Measurements from ENCODE around the gene FAM89A.

Gene FAM89A

DNA sequence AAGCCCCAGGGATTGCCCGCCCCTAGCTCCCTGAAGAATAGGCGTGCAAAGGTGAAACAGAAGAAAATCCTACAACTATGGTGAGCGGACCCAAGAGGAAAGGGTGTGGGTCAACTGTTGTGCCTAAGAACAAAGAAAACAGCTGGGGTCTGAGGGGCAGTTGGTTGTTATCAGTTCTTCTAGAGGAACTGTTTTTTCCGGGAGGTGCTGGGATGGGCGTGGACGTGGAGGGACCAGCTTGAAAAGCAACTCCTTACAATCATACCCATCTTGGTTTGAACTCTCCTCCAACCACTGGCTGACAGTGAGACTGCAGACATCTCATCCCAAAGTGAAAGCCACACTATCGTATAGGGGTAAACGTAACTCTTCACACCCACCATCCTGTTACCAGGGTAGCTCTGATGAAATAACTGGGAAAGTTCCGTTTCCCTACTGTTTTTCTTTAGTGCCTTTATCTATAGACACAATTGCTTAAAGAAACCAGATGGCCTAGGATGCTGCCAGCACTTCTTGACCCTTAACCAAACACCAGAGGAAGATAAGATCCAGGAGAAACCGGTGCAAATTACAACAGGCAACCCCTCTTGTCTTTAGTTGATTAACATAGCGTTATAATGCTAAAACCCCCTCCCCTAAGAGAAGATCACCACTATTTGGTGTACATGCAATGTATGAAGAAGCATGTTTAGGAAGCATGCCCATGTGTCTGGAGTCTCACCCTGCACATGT lies 25.6 kb upstream of the FAM89A start:
- TF ChIP-seq CTCF (conservative IDR thresholded peaks at IDR 0.05): no peak
- H3K27ac ChIP-seq: no peak overlapping the region

GRCh38 chr1:231064418-231064817 lies 24.4 kb upstream of the FAM89A start:
- H3K27ac ChIP-seq: no peak overlapping the region
- no peak for TF ChIP-seq CTCF (conservative IDR thresholded peaks at IDR 0.05)

GRCh38 chr1:231063331-231063730 lies 23.3 kb upstream of the FAM89A start:
- TF ChIP-seq CTCF (conservative IDR thresholded peaks at IDR 0.05): no peak
- no peak overlapping the region for H3K27ac ChIP-seq

DNA sequence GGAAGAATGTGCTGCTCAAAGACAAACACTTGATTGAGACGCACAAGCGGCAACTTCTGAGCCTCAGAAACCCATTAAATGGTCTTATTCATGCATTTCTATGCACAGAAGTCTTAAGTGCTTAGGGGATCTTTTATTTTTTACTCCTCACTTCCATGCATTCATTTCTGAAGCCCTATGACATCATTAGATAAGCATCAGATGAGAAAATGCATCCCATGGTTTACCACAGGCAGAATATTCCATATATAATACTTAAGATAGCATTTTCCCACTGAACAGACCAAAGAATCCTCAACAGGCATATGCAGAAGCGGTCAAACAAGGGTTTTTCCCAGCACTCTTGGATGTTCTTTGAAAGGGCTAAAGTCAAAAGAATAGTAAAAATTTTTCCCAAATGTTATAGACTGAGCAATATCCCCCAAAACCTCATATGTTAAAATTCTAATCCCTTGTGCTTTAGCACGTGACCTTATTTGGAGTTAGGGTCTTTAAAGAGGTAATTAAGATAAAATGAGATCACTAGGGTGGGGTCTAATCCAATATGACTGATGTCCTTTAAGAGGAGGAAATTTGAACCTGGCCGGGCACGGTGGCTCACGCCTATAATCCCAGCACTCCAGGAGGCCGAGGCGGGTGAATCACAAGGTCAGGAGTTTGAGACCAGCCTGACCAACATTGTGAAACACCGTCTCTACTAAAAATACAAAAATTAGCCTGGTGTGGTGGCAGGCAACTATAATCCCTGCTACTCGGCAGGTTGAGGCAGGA lies 22.6 kb upstream of the FAM89A start:
- no peak overlapping the region for H3K27ac ChIP-seq

DNA sequence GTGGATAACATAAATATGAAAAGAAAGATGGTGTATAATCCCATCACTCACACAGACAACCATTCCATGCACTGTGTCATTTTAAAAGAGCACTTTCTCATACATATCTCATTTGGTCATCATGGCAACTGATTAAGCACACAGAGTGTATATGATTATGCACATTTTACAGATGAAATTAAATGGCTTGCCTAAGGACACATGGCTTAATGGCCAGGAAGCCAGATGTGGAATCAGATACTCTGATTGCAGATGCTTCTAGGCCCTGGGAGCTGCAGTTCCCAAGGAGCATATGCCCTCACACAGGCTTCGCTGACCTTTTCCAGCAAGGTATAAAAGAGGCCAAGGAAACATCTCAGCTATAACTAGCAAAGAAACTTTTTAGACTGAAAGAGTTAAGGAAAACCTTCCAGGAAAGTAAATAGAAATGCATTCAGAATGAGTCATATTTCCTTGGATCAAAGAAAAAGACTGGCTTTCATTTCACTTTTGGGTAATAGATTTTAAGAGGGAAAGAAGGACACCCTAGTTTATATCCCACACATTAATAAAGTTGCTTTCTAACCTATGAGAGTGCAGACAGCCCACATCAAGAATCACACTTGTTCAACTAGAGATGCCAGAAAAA lies 19.6 kb upstream of the FAM89A start:
- TF ChIP-seq CTCF (conservative IDR thresholded peaks at IDR 0.05): no peak
- H3K27ac ChIP-seq: no peak overlapping the region

More for the DNA sequence above, 22.6 kb upstream of the FAM89A start:
- no peak for TF ChIP-seq CTCF (conservative IDR thresholded peaks at IDR 0.05)

DNA sequence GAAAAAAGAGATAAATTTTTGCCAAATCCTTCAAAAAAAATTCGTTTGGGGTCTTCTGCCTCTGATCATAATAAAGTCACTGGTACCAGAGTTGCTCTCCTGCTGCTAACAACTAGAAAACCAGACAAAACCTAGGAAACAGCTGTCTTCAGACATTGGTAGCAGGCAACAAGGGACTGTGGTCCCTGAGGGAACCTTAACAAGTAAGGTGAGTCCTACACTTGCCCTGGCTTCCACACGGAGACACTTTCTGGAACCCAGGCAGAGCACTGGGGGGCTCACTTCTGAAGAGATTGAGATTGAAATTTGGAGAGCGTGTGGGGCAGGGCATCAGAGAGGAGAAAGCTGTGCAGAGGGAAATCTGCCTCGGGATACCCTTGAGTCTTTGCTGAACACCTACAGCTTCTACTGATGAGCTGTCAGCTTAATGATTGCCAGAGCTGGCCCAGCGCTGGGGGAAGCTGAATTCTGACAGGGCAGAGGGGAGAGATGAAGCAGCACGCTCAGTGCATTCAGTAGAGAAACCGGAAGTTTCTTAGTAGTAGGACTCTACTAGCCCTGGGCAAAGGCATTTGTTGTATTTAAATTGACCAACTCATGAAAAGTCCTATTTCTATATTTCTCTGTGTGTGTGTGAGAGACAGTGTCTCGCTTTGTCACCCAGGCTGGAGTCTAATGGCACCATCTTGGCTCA lies 18.5 kb upstream of the FAM89A start:
- no peak overlapping the region for H3K27ac ChIP-seq

More for the DNA sequence above, 18.5 kb upstream of the FAM89A start:
- TF ChIP-seq CTCF (conservative IDR thresholded peaks at IDR 0.05): no peak
